ENCODE results near the gene NME3. TPM values are rescaled to one million over a fixed set of nuclear protein-coding genes. Genes with fewer than 3 reads are reported as not detected.

NME3 gene
- total RNA-seq, 1 experiment from 2014 or later: 86.8 TPM

- TF ChIP-seq ZNF138 (CRISPR knock-in tag; conservative IDR thresholded peaks at IDR 0.05) (no peak), ZNF425 (CRISPR knock-in tag; conservative IDR thresholded peaks at IDR 0.05) (no peak), ZBTB21 (CRISPR knock-in tag; IDR thresholded peaks at IDR 0.05; ENCODE audit: borderline replicate concordance) (no peak), TP53 (CRISPR knock-in tag; IDR thresholded peaks at IDR 0.05) (no peak), NFE2L1 (CRISPR knock-in tag; IDR thresholded peaks at IDR 0.05) (no peak), PRRX2 (CRISPR knock-in tag; IDR thresholded peaks at IDR 0.05) (no peak), ZNF281 (CRISPR knock-in tag; IDR thresholded peaks at IDR 0.05) (no peak), E2F1 (CRISPR knock-in tag; IDR thresholded peaks at IDR 0.05) (no peak)
These were observed 9.3 kb upstream of the NME3 start (continued) for GRCh38 chr16:1780677-1781072.

- DNase-seq (ENCODE audit: low spot score) (no peak), ATAC-seq (no peak)
- Mint-ChIP-seq H3K9me3 (no peaks in the 10 kb centered on the region), H3K4me3 (peak overlapping the region; percentile 81), H3K36me3 (no peaks in the 10 kb centered on the region), H3K4me1 (peaks cover 7% of the 10 kb centered on the region), H3K27ac (no peak overlapping the region), H3K27me3 (ENCODE audit: low read depth) (no peaks in the 10 kb centered on the region)
- ChIA-PET POLR2A (interaction anchor here (2.6 kb wide), 1 partner anchor 9 kb away, joined by 11 read pairs; the partner anchor contains the start of gene NME3), CTCF (interaction anchor here (0.6 kb wide), 1 partner anchor 16 kb away, joined by 3 read pairs; no protein-coding TSS in a partner anchor)
- no peak for TF ChIP-seq ZMAT4 (CRISPR knock-in tag; IDR thresholded peaks at IDR 0.05)
- TF ChIP-seq FOXP1 (CRISPR knock-in tag; IDR thresholded peaks at IDR 0.05; ENCODE audit: borderline replicate concordance): 0 out of 2 replicates have a peak, but pooled peaks have one; percentile 37
These were observed 8.7 kb upstream of the NME3 start for GRCh38 chr16:1779741-1780676.

- ChIA-PET POLR2A (interaction anchor here (2.6 kb wide), 1 partner anchor 8 kb away, joined by 11 read pairs; the partner anchor contains the start of gene NME3), CTCF (interaction anchor here (0.6 kb wide), 1 partner anchor 17 kb away, joined by 3 read pairs; no protein-coding TSS in a partner anchor)
- no peak for TF ChIP-seq AFF4 (CRISPR knock-in tag; IDR thresholded peaks at IDR 0.05; ENCODE audit: borderline replicate concordance)
- H3K4me3 Mint-ChIP-seq: no peak overlapping the region
- no peaks in the 10 kb centered on the region for H3K9me3 Mint-ChIP-seq
- H3K27me3 Mint-ChIP-seq (ENCODE audit: low read depth): no peaks in the 10 kb centered on the region
- DNase-seq (ENCODE audit: low spot score): no peak
- no peak overlapping the region for H3K27ac Mint-ChIP-seq
- H3K4me1 Mint-ChIP-seq: peaks cover 7% of the 10 kb centered on the region
- no peak for ATAC-seq
- no peaks in the 10 kb centered on the region for H3K36me3 Mint-ChIP-seq
These were observed 7.9 kb upstream of the NME3 start for GRCh38 chr16:1779234-1779701.
